HepG2 (cell line): ENCODE data around the gene SOCS7.
"Not testable (repeated sequence)": the region's sequence is repeated elsewhere in the genome, so short reads cannot be mapped to it uniquely, and the experiment has no call there.

Source experiments
- FOXO4 ChIP-seq: sonication (generic); formaldehyde crosslinking; conservative IDR thresholded peaks from 2 replicates; pipeline ENCODE4 v1.8.1; 2023; ENCODE audit warnings: missing genetic modification reagents
- KDM5A ChIP-seq: fragments of 200-600 bp; sonication (generic); IDR thresholded peaks from 2 replicates; pipeline ENCODE4 v1.7.0; 2018; ENCODE audit warnings: antibody characterized with exemption, mild to moderate bottlenecking, low read length, borderline replicate concordance
- SMC3 ChIP-seq: IDR thresholded peaks from 2 replicates; pipeline ENCODE4 v1.6.1; 2011; ENCODE audit warnings: low read length, improper control_type of control experiment
- TBX2 ChIP-seq: sonication (generic); formaldehyde crosslinking; IDR thresholded peaks from 2 replicates; pipeline ENCODE4 v1.5.0; 2020; ENCODE audit warnings: missing genetic modification reagents, mild to moderate bottlenecking, borderline replicate concordance
- YY1 ChIP-seq: IDR thresholded peaks from 2 replicates; pipeline ENCODE4 v1.6.1; 2011; ENCODE audit warnings: low read length, low read depth, moderate library complexity, mild to moderate bottlenecking; ENCODE audit not compliant: insufficient read depth, insufficient replicate concordance
- ZMYM4 ChIP-seq: sonication (generic); formaldehyde crosslinking; IDR thresholded peaks from 2 replicates; pipeline ENCODE4 v1.8.1; 2023; ENCODE audit warnings: mild to moderate bottlenecking, missing genetic modification reagents
- ZNF530 ChIP-seq: sonication (generic); formaldehyde crosslinking; IDR thresholded peaks from 2 replicates; pipeline ENCODE4 v1.5.0; 2020; ENCODE audit warnings: low read depth, mild to moderate bottlenecking, missing genetic modification reagents
- ZNF580 ChIP-seq: IDR thresholded peaks from 2 replicates; pipeline ENCODE4 v1.6.1; 2016; ENCODE audit warnings: low read depth, borderline replicate concordance
- ZNF615 ChIP-seq: sonication (generic); formaldehyde crosslinking; IDR thresholded peaks from 2 replicates; pipeline ENCODE4 v1.5.0; 2020; ENCODE audit warnings: mild to moderate bottlenecking, missing genetic modification reagents, borderline replicate concordance

DNA sequence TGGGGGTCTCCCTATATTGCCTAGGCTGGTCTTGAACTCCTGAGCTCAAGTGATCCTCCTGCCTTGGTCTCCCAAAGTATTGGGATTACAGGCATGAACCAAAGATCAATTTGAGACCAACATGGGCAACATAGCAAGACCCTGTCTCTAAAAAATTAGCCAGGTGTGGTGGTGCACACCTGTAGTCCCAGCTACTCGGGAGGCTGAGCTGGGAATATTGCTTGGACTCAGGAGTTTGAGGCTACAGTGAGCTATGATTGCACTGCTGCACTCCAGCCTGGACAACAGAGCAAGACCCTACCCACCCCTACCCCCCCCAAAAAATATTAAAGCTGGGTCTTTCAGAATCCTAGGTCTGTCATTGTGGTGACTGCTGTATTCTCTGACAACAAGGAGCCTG is 85.7 kb downstream of the SOCS7 start:
- not testable (repeated sequence) for TF ChIP-seq TBX2 (CRISPR knock-in tag); ZMYM4 (CRISPR knock-in tag); ZNF615 (CRISPR knock-in tag); KDM5A; ZNF580 (CRISPR knock-in tag); YY1; FOXO4 (CRISPR knock-in tag); ZNF530 (CRISPR knock-in tag); SMC3
